CD14-positive monocyte (primary cell): ENCODE measurements around the gene SCNN1B. TPM values are rescaled to one million over a fixed set of nuclear protein-coding genes. Genes with fewer than 3 reads are reported as not detected.

Experiments
- DNase-seq, 3 donors: peaks; one replicate each; pipeline ENCODE4 v3.0.0-alpha.2; 2011 to 2022
- H2AFZ ChIP-seq: 2 replicates; pipeline ENCODE4 v1.6.0; 2012; ENCODE audit warnings: mild to moderate bottlenecking, low read depth, low read length, inconsistent platforms; ENCODE audit not compliant: insufficient read depth, poor library complexity, severe bottlenecking
- H3K27ac ChIP-seq, 2 donors: 1 replicate in 1 of 2; 2 replicates in 1 of 2; pipeline ENCODE4 v1.5.1; 2012 to 2013; ENCODE audit warnings: low read length in 2 of 2, control low read depth in 1 of 2, inconsistent platforms in 1 of 2, low read depth in 1 of 2, mild to moderate bottlenecking in 1 of 2
- H3K27me3 ChIP-seq, 2 donors: one replicate each; pipeline versions ENCODE4 v1.6.0 to v1.6.1; 2011 to 2013; ENCODE audit warnings: low read length in 2 of 2; ENCODE audit not compliant: control insufficient read depth in 2 of 2, insufficient read depth in 2 of 2
- H3K36me3 ChIP-seq, 2 donors: replicated peaks in 1 of 2; 1 replicate in 1 of 2; 2 replicates in 1 of 2; pipeline versions ENCODE4 v1.5.1 to v1.6.1; 2012 to 2013; ENCODE audit warnings: low read length in 2 of 2, control low read depth in 1 of 2, inconsistent platforms in 1 of 2, mild to moderate bottlenecking in 1 of 2; ENCODE audit not compliant: insufficient read depth in 2 of 2, control insufficient read depth in 1 of 2
- H3K4me1 ChIP-seq, 2 donors: 1 replicate in 1 of 2; 2 replicates in 1 of 2; pipeline versions ENCODE4 v1.5.1 to v1.6.1; 2012 to 2013; ENCODE audit warnings: low read length in 2 of 2, control low read depth in 1 of 2, inconsistent platforms in 1 of 2, mild to moderate bottlenecking in 1 of 2, moderate library complexity in 1 of 2; ENCODE audit not compliant: insufficient read depth in 2 of 2, control insufficient read depth in 1 of 2
- H3K4me2 ChIP-seq: replicated peaks from 2 replicates; pipeline ENCODE3; 2012; ENCODE audit warnings: low read length, moderate library complexity, mild to moderate bottlenecking; ENCODE audit not compliant: poor library complexity, severe bottlenecking; ENCODE audit errors: extremely low read depth
- H3K4me3 ChIP-seq, 3 experiments: fragments of 200-600 bp in 1 of 3; sonication (generic) in 1 of 3; replicated peaks in 1 of 3; 1 replicate in 2 of 3; 2 replicates in 1 of 3; pipeline ENCODE4 v1.5.1; 2011 to 2013; ENCODE audit warnings: low read length in 3 of 3, mild to moderate bottlenecking in 3 of 3, control low read depth in 2 of 3, low read depth in 2 of 3, inconsistent platforms in 1 of 3, moderate library complexity in 1 of 3
- H3K79me2 ChIP-seq: 2 replicates; pipeline ENCODE4 v1.6.0; 2012; ENCODE audit warnings: mild to moderate bottlenecking, control low read depth, inconsistent platforms, low read length, moderate library complexity; ENCODE audit not compliant: insufficient read depth
- H3K9ac ChIP-seq: 2 replicates; pipeline ENCODE4 v1.6.0; 2017; ENCODE audit warnings: low read length, mild to moderate bottlenecking; ENCODE audit not compliant: insufficient read depth, poor library complexity, severe bottlenecking
- H3K9me3 ChIP-seq, 2 donors: replicated peaks in 1 of 2; 1 replicate in 1 of 2; 2 replicates in 1 of 2; pipeline versions ENCODE4 v1.5.1 to v1.6.1; 2012 to 2013; ENCODE audit warnings: low read length in 2 of 2, control low read depth in 1 of 2; ENCODE audit not compliant: control insufficient read depth in 1 of 2, insufficient read depth in 1 of 2
- H4K20me1 ChIP-seq: 2 replicates; pipeline ENCODE4 v1.6.0; 2012; ENCODE audit warnings: mild to moderate bottlenecking, low read length, control low read depth, moderate library complexity; ENCODE audit not compliant: insufficient read depth
- H3K27ac Mint-ChIP-seq, 7 donors: one replicate each; pipeline ENCODE4 v1.8.0; 2020; ENCODE audit warnings: mild to moderate bottlenecking in 7 of 7, mixed read lengths in 7 of 7, moderate library complexity in 6 of 7, inconsistent platforms in 2 of 7
- H3K27me3 Mint-ChIP-seq, 3 donors: one replicate each; pipeline ENCODE4 v1.8.0; 2021 to 2022; ENCODE audit warnings: low read depth in 3 of 3, mild to moderate bottlenecking in 3 of 3, mixed read lengths in 3 of 3, moderate library complexity in 3 of 3, inconsistent platforms in 1 of 3
- H3K36me3 Mint-ChIP-seq, 2 donors: one replicate each; pipeline ENCODE4 v1.8.0; 2020; ENCODE audit warnings: mixed read lengths in 2 of 2, inconsistent platforms in 1 of 2, mild to moderate bottlenecking in 1 of 2
- H3K4me1 Mint-ChIP-seq: one replicate; pipeline ENCODE4 v1.8.0; 2020; ENCODE audit warnings: mild to moderate bottlenecking, mixed read lengths
- H3K4me3 Mint-ChIP-seq, 2 donors: one replicate each; pipeline ENCODE4 v1.8.0; 2020; ENCODE audit warnings: mild to moderate bottlenecking in 2 of 2, mixed read lengths in 2 of 2, moderate library complexity in 1 of 2
- H3K9me3 Mint-ChIP-seq, 7 donors: one replicate each; pipeline ENCODE4 v1.8.0; 2020 to 2022; ENCODE audit warnings: mixed read lengths in 7 of 7, mild to moderate bottlenecking in 6 of 7, moderate library complexity in 6 of 7, inconsistent platforms in 2 of 7
- WGBS: methylation state at CpG from one replicate; pipeline ENCODE4 v1.1.5; 2013; ENCODE audit warnings: missing lambda C conversion rate; ENCODE audit not compliant: insufficient coverage; 5-methylcytosine and 5-hydroxymethylcytosine counted together
- intact Hi-C, 2 donors: fragments of 100-400 bp; cut with micrococcal nuclease; formaldehyde crosslinking; loops; one replicate each; pipeline versions ENCODE4 v1.15.0 to v1.15.1; 2023
- polyA plus RNA-seq, 3 donors: library from polyadenylated mRNA; depleted of rRNA in 1 of 3; unstranded in 2 of 3; stranded (reverse) in 1 of 3; fragments of 300-500 nt in 2 of 3; fragments of >200 nt in 1 of 3; fragmentation: Illumina TruSeq in 2 of 3; gene quantifications; 1 replicate in 2 of 3; 2 replicates in 1 of 3; pipeline ENCODE4 v1.2.3, GENCODE V29; 2012 to 2021
- TF ChIP-seq, protein P1 (sequence below): fragments of 200-600 bp; IDR thresholded peaks from one replicate; pipeline ENCODE4 v1.8.0; 2022; ENCODE audit warnings: antibody characterized with exemption, mild to moderate bottlenecking

SCNN1B gene
- polyA plus RNA-seq, 3 donors, result not detected

DNA sequence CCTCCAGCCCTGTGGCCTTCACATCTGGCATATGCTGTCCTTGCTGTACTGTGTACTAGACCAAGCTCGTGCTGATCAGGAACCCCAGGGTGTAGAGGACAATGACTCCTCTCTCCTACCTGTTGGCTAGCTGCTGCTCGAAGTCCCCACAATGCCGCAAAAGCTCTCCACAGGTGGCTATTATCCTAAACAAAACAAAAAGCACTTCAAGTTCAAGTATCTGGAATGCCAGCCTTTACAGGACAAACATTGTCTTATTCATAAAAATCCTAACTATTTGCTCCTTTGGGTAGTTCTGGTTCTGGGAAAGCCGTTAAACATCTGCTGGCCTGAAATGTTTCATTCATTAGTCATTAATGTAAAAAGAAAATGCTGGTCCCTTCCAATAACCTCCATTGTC lies 108.1 kb downstream of the SCNN1B start:
- Histone ChIP-seq H3K9me3 (no peaks in the 10 kb centered on the region), H3K36me3 (peaks cover 62 to 93% of the 10 kb centered on the region in 2 donors), H3K4me2 (no peak overlapping the region), H3K4me3 (no peak overlapping the region), H2AFZ (no peak overlapping the region), H3K4me1 (no peaks in the 10 kb centered on the region), H3K27ac (no peak overlapping the region), H3K79me2 (no peaks in the 10 kb centered on the region), H3K27me3 (no peaks in the 10 kb centered on the region), H3K9ac (no peak overlapping the region), H4K20me1 (no peaks in the 10 kb centered on the region)
- TF ChIP-seq, protein P1, sequence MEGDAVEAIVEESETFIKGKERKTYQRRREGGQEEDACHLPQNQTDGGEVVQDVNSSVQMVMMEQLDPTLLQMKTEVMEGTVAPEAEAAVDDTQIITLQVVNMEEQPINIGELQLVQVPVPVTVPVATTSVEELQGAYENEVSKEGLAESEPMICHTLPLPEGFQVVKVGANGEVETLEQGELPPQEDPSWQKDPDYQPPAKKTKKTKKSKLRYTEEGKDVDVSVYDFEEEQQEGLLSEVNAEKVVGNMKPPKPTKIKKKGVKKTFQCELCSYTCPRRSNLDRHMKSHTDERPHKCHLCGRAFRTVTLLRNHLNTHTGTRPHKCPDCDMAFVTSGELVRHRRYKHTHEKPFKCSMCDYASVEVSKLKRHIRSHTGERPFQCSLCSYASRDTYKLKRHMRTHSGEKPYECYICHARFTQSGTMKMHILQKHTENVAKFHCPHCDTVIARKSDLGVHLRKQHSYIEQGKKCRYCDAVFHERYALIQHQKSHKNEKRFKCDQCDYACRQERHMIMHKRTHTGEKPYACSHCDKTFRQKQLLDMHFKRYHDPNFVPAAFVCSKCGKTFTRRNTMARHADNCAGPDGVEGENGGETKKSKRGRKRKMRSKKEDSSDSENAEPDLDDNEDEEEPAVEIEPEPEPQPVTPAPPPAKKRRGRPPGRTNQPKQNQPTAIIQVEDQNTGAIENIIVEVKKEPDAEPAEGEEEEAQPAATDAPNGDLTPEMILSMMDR, result no peak
- peaks cover 0 to 2% (median 0%) of the 10 kb centered on the region in 3 donors for H3K27me3 Mint-ChIP-seq
- peaks cover 78 to 83% of the 10 kb centered on the region in 2 donors for H3K36me3 Mint-ChIP-seq
- DNase-seq, result no peak
- H3K4me3 Mint-ChIP-seq, result no peak overlapping the region
- H3K27ac Mint-ChIP-seq, result no peak overlapping the region
- H3K9me3 Mint-ChIP-seq, result no peaks in the 10 kb centered on the region
- no peaks in the 10 kb centered on the region for H3K4me1 Mint-ChIP-seq
- intact Hi-C loops, result no loop called here
- WGBS, result 100% methylated on average over 1 of the region's 4 CpGs

DNA sequence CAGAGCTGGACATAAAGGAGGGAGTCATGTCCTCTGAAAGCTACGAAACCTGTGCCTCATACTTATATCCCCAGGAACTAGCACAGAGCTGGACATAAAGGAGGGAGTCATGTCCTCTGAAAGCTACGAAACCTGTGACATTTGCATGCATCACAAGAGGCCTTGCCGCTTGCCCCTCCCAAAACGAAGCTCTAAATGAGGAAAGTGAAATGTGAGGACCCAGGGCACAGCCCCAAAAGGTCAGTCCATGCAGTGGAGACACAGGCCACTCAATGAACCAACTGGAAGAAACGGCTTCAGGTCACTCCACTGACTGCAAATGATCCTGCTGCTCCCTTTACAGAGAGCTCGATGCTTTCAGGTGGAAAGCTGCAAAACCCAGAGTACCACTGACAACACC lies 112.6 kb downstream of the SCNN1B start:
- intact Hi-C loops, result no loop called here

More for the DNA sequence above, 112.6 kb downstream of the SCNN1B start:
- Histone ChIP-seq H3K4me2 (no peak overlapping the region), H4K20me1 (no peaks in the 10 kb centered on the region), H3K9ac (no peak overlapping the region), H3K79me2 (no peaks in the 10 kb centered on the region), H3K4me3 (no peak overlapping the region), H3K27ac (no peak overlapping the region), H2AFZ (no peak overlapping the region), H3K4me1 (no peaks in the 10 kb centered on the region), H3K36me3 (peaks cover 63 to 95% of the 10 kb centered on the region in 2 donors), H3K9me3 (no peaks in the 10 kb centered on the region), H3K27me3 (no peaks in the 10 kb centered on the region)
- H3K4me1 Mint-ChIP-seq, result no peaks in the 10 kb centered on the region
- no peak overlapping the region for H3K4me3 Mint-ChIP-seq
- no peak overlapping the region for H3K27ac Mint-ChIP-seq
- H3K9me3 Mint-ChIP-seq, result no peaks in the 10 kb centered on the region
- 97% methylated on average over 3 of the region's 6 CpGs for WGBS
- DNase-seq, result no peak
- no peaks in the 10 kb centered on the region for H3K27me3 Mint-ChIP-seq
- TF ChIP-seq, protein P1, result no peak
- H3K36me3 Mint-ChIP-seq, result peaks cover 77 to 79% of the 10 kb centered on the region in 2 donors
